Smooth muscle cell (in vitro differentiated cells): ENCODE data around the gene FKBP1A. TPM values are rescaled to one million over a fixed set of nuclear protein-coding genes. Genes with fewer than 3 reads are reported as not detected.

ENCODE experiments used
- DNase-seq: peaks from one replicate; lab custom pipeline; 2025; ENCODE audit not compliant: unreplicated experiment; lab: John Stamatoyannopoulos, UW
- H2AFZ ChIP-seq: fragments of 200-600 bp; sonication (generic); 2 replicates; pipeline ENCODE4 v1.6.0; 2016; ENCODE audit warnings: antibody characterized with exemption, low read depth, mild to moderate bottlenecking
- H3F3A ChIP-seq: fragments of 200-600 bp; sonication (generic); 2 replicates; pipeline ENCODE4 v1.6.0; 2017; ENCODE audit warnings: antibody characterized with exemption, low read depth
- H3K27ac ChIP-seq: fragments of 200-600 bp; sonication (generic); 2 replicates; pipeline ENCODE4 v1.5.1; 2016; ENCODE audit warnings: low read depth, mild to moderate bottlenecking
- H3K27me3 ChIP-seq: fragments of 200-600 bp; sonication (generic); 2 replicates; pipeline ENCODE4 v1.6.1; 2016; ENCODE audit warnings: low read depth, mild to moderate bottlenecking
- H3K36me3 ChIP-seq: fragments of 200-600 bp; sonication (generic); 2 replicates; pipeline ENCODE4 v1.5.1; 2016; ENCODE audit warnings: low read depth
- H3K4me1 ChIP-seq: fragments of 200-600 bp; sonication (generic); 2 replicates; pipeline ENCODE4 v1.5.1; 2016; ENCODE audit warnings: low read depth
- H3K4me2 ChIP-seq: fragments of 200-600 bp; sonication (generic); 2 replicates; pipeline ENCODE4 v1.6.0; 2016; ENCODE audit warnings: mild to moderate bottlenecking
- H3K4me3 ChIP-seq: fragments of 200-600 bp; sonication (generic); 2 replicates; pipeline ENCODE4 v1.5.1; 2016; ENCODE audit warnings: mild to moderate bottlenecking
- H3K79me2 ChIP-seq: fragments of 200-600 bp; sonication (generic); 2 replicates; pipeline ENCODE4 v1.6.0; 2016; ENCODE audit warnings: low read depth, mild to moderate bottlenecking
- H3K9ac ChIP-seq: fragments of 200-600 bp; sonication (generic); 2 replicates; pipeline ENCODE4 v1.6.0; 2016; ENCODE audit warnings: low read depth
- H3K9me3 ChIP-seq: fragments of 200-600 bp; sonication (generic); replicated peaks from 2 replicates; pipeline ENCODE4 v1.5.1; 2016; ENCODE audit warnings: low read depth
- H4K20me1 ChIP-seq: fragments of 200-600 bp; sonication (generic); 2 replicates; pipeline ENCODE4 v1.6.0; 2016; ENCODE audit warnings: low read depth
- WGBS: methylation state at CpG from one replicate; pipeline ENCODE4 v1.1.7; 2016; ENCODE audit warnings: low lambda C conversion rate; 5-methylcytosine and 5-hydroxymethylcytosine counted together
- polyA plus RNA-seq: library from polyadenylated mRNA; unstranded; fragments of >200 nt; fragmentation: Nextera tagmentation; extraction: Ambion mirVana; gene quantifications from 2 replicates; pipeline ENCODE4 v1.2.1, GENCODE V29; 2016
- total RNA-seq: library from RNA; depleted of rRNA; stranded (reverse); fragments of >200 nt; gene quantifications from 2 replicates; pipeline ENCODE4 v1.2.3, GENCODE V29; 2014
- TF ChIP-seq, protein P1 (sequence below): fragments of 200-600 bp; sonication (generic); IDR thresholded peaks from 2 replicates; pipeline ENCODE4 v1.5.1; 2017; ENCODE audit warnings: borderline replicate concordance, mild to moderate bottlenecking, antibody characterized with exemption; ENCODE audit not compliant: insufficient read depth, poor library complexity, severe bottlenecking

Gene FKBP1A
- total and polyA plus RNA-seq, 2 experiments from 2014 or later: 163 to 184 TPM

DNA sequence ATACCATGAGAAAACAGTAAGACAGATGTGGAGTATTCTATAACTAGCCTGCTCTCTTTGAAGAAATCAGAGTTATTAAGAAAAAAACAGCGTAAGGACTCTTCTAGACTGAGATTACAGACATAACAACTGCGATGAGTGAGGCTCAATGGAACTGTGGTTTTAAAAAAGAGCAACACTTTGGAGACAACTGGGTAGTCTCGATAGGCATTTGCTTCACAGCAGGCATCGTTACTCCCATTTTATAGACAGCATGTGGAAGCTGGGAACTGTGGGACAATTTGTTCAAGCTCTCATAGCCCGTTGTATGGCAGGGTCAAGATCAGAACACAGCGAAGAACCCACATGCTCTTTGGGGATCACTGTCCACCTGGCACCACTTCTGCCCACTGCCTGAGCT, 4.6 kb downstream of the FKBP1A start:
- WGBS: 77% methylated on average over 6 of the region's 6 CpGs
- Histone ChIP-seq H3K4me1 (peaks cover 10% of the 10 kb centered on the region), H3F3A (no peaks in the 10 kb centered on the region), H4K20me1 (peaks cover 89% of the 10 kb centered on the region), H3K27me3 (no peaks in the 10 kb centered on the region), H3K9ac (no peak overlapping the region), H3K4me3 (no peak overlapping the region), H3K27ac (no peak overlapping the region), H3K79me2 (peaks cover 96% of the 10 kb centered on the region), H2AFZ (no peak overlapping the region), H3K4me2 (no peak overlapping the region), H3K9me3 (no peaks in the 10 kb centered on the region), H3K36me3 (no peaks in the 10 kb centered on the region)
- DNase-seq: no peak
- TF ChIP-seq, protein P1, sequence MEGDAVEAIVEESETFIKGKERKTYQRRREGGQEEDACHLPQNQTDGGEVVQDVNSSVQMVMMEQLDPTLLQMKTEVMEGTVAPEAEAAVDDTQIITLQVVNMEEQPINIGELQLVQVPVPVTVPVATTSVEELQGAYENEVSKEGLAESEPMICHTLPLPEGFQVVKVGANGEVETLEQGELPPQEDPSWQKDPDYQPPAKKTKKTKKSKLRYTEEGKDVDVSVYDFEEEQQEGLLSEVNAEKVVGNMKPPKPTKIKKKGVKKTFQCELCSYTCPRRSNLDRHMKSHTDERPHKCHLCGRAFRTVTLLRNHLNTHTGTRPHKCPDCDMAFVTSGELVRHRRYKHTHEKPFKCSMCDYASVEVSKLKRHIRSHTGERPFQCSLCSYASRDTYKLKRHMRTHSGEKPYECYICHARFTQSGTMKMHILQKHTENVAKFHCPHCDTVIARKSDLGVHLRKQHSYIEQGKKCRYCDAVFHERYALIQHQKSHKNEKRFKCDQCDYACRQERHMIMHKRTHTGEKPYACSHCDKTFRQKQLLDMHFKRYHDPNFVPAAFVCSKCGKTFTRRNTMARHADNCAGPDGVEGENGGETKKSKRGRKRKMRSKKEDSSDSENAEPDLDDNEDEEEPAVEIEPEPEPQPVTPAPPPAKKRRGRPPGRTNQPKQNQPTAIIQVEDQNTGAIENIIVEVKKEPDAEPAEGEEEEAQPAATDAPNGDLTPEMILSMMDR: no peak

DNA sequence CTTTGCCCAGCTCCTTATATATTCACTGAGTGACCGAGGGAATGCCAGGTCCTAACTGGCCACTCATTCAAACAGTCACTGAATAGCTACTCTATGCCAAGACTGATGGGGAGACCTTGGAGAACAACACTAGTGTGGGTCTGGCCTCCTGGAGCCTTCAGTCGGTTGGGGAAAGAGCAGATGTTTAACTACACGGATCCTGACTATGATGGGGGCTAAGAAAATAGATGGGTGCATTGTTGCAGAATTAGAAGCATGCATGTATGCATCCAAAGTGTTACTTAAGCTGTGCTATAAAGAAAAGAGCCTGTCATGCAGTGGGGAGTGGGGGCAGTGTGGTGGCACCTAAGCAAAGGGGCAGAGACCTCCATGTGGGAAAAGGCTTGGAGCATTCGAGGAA, 6.5 kb downstream of the FKBP1A start:
- Histone ChIP-seq H3K9me3 (no peaks in the 10 kb centered on the region), H2AFZ (no peak overlapping the region), H4K20me1 (peaks cover 100% of the 10 kb centered on the region), H3F3A (no peaks in the 10 kb centered on the region), H3K27me3 (no peaks in the 10 kb centered on the region), H3K9ac (no peak overlapping the region), H3K4me2 (no peak overlapping the region), H3K4me1 (peaks cover 4% of the 10 kb centered on the region), H3K79me2 (peaks cover 100% of the 10 kb centered on the region), H3K4me3 (no peak overlapping the region), H3K36me3 (no peaks in the 10 kb centered on the region), H3K27ac (no peak overlapping the region)
- DNase-seq: no peak
- TF ChIP-seq, protein P1: no peak
- WGBS: 82% methylated on average over 4 of the region's 4 CpGs

DNA sequence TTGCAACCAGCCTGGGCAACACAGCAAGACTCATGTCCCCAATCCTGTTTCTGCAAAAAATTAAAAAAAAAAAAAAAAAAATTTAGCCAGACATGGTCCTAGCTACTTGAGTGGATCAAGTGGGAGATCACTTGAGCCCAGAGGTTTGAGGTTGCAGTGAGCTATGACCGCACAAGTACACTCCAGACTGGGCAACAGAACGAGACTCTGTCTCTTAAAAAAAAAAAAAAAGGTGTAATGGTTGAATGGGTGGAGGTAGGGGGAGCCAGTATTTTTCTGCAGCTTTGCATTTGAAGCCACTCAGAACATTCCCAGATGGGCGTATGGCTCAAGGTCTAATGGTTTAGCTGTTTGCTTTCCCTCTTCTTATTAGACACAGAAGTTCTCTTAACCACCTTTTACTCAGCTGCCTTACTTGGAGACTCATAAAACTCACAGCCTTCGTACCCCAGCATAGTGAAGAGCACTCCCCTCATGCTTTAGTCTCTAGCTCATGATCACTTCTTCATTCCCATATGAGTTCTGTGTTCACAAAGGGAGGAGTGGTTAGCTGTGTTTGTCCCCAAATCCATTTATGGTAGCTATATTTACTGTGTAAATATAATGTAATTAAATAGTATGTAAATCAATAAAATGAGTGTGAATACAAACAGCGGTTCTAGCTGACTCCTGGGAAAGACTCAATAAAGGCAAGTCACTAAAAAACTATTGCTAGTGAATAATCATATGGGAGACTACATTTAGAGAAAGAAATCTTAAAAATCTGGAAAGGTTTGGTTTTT, 9.0 kb downstream of the FKBP1A start:
- Histone ChIP-seq H4K20me1 (peaks cover 100% of the 10 kb centered on the region), H3K27ac (no peak overlapping the region), H2AFZ (no peak overlapping the region), H3K27me3 (no peaks in the 10 kb centered on the region), H3F3A (peaks cover 5% of the 10 kb centered on the region), H3K36me3 (no peaks in the 10 kb centered on the region), H3K9me3 (no peaks in the 10 kb centered on the region), H3K4me3 (no peak overlapping the region), H3K4me2 (no peak overlapping the region), H3K9ac (no peak overlapping the region), H3K4me1 (peaks cover 4% of the 10 kb centered on the region), H3K79me2 (peaks cover 100% of the 10 kb centered on the region)
- 87% methylated on average over 5 of the region's 5 CpGs for WGBS
- no peak for DNase-seq
- TF ChIP-seq, protein P1: no peak

DNA sequence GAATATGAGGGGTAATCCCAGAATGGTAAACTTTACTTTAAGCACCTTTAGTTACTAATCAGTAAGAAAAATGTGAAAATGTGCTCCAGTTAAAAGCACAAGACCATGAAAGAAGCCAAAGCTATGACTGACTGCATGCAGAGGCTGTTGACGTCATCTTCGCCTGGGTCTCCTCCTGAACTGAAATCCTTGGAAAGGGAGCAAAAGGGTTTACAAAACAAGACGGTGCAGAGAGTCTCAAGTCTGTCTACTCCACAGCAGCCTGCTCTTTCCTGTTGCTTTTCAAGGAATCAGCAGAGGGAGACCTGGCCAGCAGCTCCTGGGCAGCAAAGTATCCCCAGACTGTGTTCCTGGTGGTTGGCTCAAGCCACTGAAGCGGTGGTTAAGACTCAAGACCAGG, 10.2 kb downstream of the FKBP1A start:
- Histone ChIP-seq H3K4me2 (no peak overlapping the region), H3K4me1 (peaks cover 4% of the 10 kb centered on the region), H3K27me3 (no peaks in the 10 kb centered on the region), H3K9me3 (no peaks in the 10 kb centered on the region), H3K4me3 (no peak overlapping the region), H4K20me1 (peaks cover 100% of the 10 kb centered on the region), H3K79me2 (peaks cover 99% of the 10 kb centered on the region), H3K9ac (no peak overlapping the region), H3K27ac (no peak overlapping the region), H3K36me3 (no peaks in the 10 kb centered on the region), H3F3A (peaks cover 8% of the 10 kb centered on the region), H2AFZ (no peak overlapping the region)
- DNase-seq: no peak
- TF ChIP-seq, protein P1: no peak
- 88% methylated on average over 4 of the region's 4 CpGs for WGBS
